Measurements from ENCODE around the gene RASSF1. TPM values are rescaled to one million over a fixed set of nuclear protein-coding genes. Genes with fewer than 3 reads are reported as not detected.

Gene RASSF1
- total RNA-seq, 1 donor from 2014 or later = 27.8 TPM

GRCh38 chr3:50303013-50303815, 37.4 kb downstream of the RASSF1 start, which contains the start of gene HYAL1:
TSS of gene HYAL1 (minus strand) at chr3:50303574. CDS start at chr3:50302956, 618 bp downstream.
- no peaks in the 10 kb centered on the region for H3K36me3 Mint-ChIP-seq (ENCODE audit: unreplicated experiment)
- H3K4me1 Mint-ChIP-seq (ENCODE audit: low read depth, unreplicated experiment) = peaks cover 8% of the 10 kb centered on the region
- no peak within 1 kb of the TSS for H3K4me3 Mint-ChIP-seq (ENCODE audit: unreplicated experiment)
- no peak within 1 kb of the TSS for H3K27ac Mint-ChIP-seq (ENCODE audit: unreplicated experiment)
- no peak for TF ChIP-seq CTCF (IDR thresholded peaks at IDR 0.05; ENCODE audit: partially characterized antibody, unreplicated experiment)
- peaks cover 6% of the 10 kb centered on the region for H3K9me3 Mint-ChIP-seq (ENCODE audit: unreplicated experiment)
- no peak for DNase-seq
- peaks cover 16% of the 10 kb centered on the region for H3K27me3 Mint-ChIP-seq (ENCODE audit: unreplicated experiment)

DNA sequence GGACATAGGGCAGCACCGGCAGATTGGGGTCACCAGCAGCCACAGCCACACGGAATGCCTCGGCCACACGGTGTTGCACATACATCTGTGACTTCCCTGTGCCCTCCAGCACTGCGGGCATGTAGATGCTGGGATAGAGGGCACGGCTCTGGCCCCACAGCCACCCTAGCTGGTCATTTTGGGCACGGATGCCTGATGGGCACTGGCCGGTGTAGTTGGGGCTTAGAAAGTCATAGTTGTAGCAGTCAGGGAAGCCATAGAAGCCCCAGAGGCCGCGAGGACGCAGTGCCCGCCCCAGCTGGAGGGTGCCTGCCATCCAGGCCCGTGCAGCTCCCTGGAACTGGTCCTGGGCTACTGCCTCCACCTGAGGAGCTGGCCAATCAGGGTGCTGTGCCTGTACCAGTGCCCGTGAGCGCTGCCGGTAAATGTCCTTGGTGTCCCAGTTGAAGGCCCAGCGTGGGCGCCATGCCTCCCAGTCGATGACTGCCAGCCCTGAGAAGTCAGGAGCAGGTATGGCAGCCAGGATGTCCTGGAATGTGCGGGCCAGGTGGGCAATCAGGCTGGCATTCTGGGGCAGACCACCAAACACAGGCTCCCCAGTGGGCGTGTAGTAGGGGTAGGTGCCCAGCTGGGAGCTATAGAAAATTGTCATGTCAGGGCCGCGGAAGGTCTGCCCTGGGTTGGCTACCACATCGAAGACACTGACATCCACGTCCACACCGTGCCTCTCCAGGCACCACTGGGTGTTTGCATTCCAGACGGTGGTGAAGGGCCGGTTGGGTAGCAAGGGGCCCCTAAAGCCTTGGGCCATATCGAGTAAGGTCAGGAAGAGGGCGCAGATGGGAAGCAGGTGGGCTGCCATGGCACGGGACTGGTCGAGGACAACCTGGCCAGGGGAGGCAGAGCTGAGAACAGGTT, 38.3 kb downstream of the RASSF1 start:
- Mint-ChIP-seq H3K4me1 (ENCODE audit: low read depth, unreplicated experiment) (peaks cover 8% of the 10 kb centered on the region), H3K9me3 (ENCODE audit: unreplicated experiment) (peaks cover 6% of the 10 kb centered on the region), H3K4me3 (ENCODE audit: unreplicated experiment) (no peak overlapping the region), H3K36me3 (ENCODE audit: unreplicated experiment) (no peaks in the 10 kb centered on the region), H3K27me3 (ENCODE audit: unreplicated experiment) (peaks cover 16% of the 10 kb centered on the region), H3K27ac (ENCODE audit: unreplicated experiment) (no peak overlapping the region)
- DNase-seq = no peak
- no peak for TF ChIP-seq CTCF (IDR thresholded peaks at IDR 0.05; ENCODE audit: partially characterized antibody, unreplicated experiment)

DNA sequence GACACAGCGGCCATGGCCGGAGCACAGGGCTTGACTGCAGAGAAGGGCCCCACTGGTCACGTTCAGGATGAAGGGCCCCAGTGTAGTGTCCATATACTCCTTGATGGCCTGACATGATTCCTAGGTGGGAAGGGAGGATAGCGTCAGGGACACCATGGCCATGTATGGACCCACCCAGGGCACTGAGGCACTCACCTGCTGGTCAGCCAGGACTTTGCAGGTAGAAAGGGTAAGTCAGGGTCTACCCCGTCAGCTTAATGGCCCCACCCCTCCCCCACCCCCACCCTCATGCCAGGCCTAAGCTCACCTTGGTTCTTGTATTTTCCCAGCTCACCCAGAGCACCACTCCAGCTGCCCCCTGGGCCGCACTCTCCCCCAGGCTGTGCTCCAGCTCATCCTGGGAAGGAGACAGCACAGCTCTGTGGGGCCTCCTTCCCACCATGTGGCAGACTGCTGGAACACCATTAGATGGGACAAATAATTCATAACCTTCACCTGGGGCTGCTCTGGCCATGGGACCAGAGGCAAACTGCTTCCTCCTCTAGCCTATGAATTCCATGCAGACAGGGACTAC, 39.9 kb downstream of the RASSF1 start:
- Mint-ChIP-seq H3K4me3 (ENCODE audit: unreplicated experiment) (peak overlapping the region; percentile 93), H3K27me3 (ENCODE audit: unreplicated experiment) (peaks cover 16% of the 10 kb centered on the region), H3K27ac (ENCODE audit: unreplicated experiment) (peak overlapping the region; percentile 91), H3K4me1 (ENCODE audit: low read depth, unreplicated experiment) (peaks cover 8% of the 10 kb centered on the region), H3K9me3 (ENCODE audit: unreplicated experiment) (peaks cover 6% of the 10 kb centered on the region), H3K36me3 (ENCODE audit: unreplicated experiment) (no peaks in the 10 kb centered on the region)
- no peak for TF ChIP-seq CTCF (IDR thresholded peaks at IDR 0.05; ENCODE audit: partially characterized antibody, unreplicated experiment)
- DNase-seq = no peak

- DNase-seq = no peak
- peak overlapping the region; percentile 93 for H3K4me3 Mint-ChIP-seq (ENCODE audit: unreplicated experiment)
- peaks cover 6% of the 10 kb centered on the region for H3K9me3 Mint-ChIP-seq (ENCODE audit: unreplicated experiment)
- peak overlapping the region; percentile 91 for H3K27ac Mint-ChIP-seq (ENCODE audit: unreplicated experiment)
- H3K27me3 Mint-ChIP-seq (ENCODE audit: unreplicated experiment) = peaks cover 16% of the 10 kb centered on the region
- H3K36me3 Mint-ChIP-seq (ENCODE audit: unreplicated experiment) = no peaks in the 10 kb centered on the region
- H3K4me1 Mint-ChIP-seq (ENCODE audit: low read depth, unreplicated experiment) = peaks cover 8% of the 10 kb centered on the region
- TF ChIP-seq CTCF (IDR thresholded peaks at IDR 0.05; ENCODE audit: partially characterized antibody, unreplicated experiment) = no peak
These were observed 40.5 kb downstream of the RASSF1 start for GRCh38 chr3:50299929-50300680.
